Smooth muscle cell (in vitro differentiated cells): Measurements from ENCODE around the gene IFI27L2. TPM values are rescaled to one million over a fixed set of nuclear protein-coding genes. Genes with fewer than 3 reads are reported as not detected.
A peak's percentile ranks its signal among the peaks of the same experiment; 100 is the strongest.

ENCODE experiments used
- DNase-seq: peaks from one replicate; lab custom pipeline; 2025; ENCODE audit not compliant: unreplicated experiment; lab: John Stamatoyannopoulos, UW
- H2AFZ ChIP-seq: fragments of 200-600 bp; sonication (generic); 2 replicates; pipeline ENCODE4 v1.6.0; 2016; ENCODE audit warnings: antibody characterized with exemption, low read depth, mild to moderate bottlenecking
- H3F3A ChIP-seq: fragments of 200-600 bp; sonication (generic); 2 replicates; pipeline ENCODE4 v1.6.0; 2017; ENCODE audit warnings: antibody characterized with exemption, low read depth
- H3K27ac ChIP-seq: fragments of 200-600 bp; sonication (generic); 2 replicates; pipeline ENCODE4 v1.5.1; 2016; ENCODE audit warnings: low read depth, mild to moderate bottlenecking
- H3K27me3 ChIP-seq: fragments of 200-600 bp; sonication (generic); 2 replicates; pipeline ENCODE4 v1.6.1; 2016; ENCODE audit warnings: low read depth, mild to moderate bottlenecking
- H3K36me3 ChIP-seq: fragments of 200-600 bp; sonication (generic); 2 replicates; pipeline ENCODE4 v1.5.1; 2016; ENCODE audit warnings: low read depth
- H3K4me1 ChIP-seq: fragments of 200-600 bp; sonication (generic); 2 replicates; pipeline ENCODE4 v1.5.1; 2016; ENCODE audit warnings: low read depth
- H3K4me2 ChIP-seq: fragments of 200-600 bp; sonication (generic); 2 replicates; pipeline ENCODE4 v1.6.0; 2016; ENCODE audit warnings: mild to moderate bottlenecking
- H3K4me3 ChIP-seq: fragments of 200-600 bp; sonication (generic); 2 replicates; pipeline ENCODE4 v1.5.1; 2016; ENCODE audit warnings: mild to moderate bottlenecking
- H3K79me2 ChIP-seq: fragments of 200-600 bp; sonication (generic); 2 replicates; pipeline ENCODE4 v1.6.0; 2016; ENCODE audit warnings: low read depth, mild to moderate bottlenecking
- H3K9ac ChIP-seq: fragments of 200-600 bp; sonication (generic); 2 replicates; pipeline ENCODE4 v1.6.0; 2016; ENCODE audit warnings: low read depth
- H3K9me3 ChIP-seq: fragments of 200-600 bp; sonication (generic); replicated peaks from 2 replicates; pipeline ENCODE4 v1.5.1; 2016; ENCODE audit warnings: low read depth
- H4K20me1 ChIP-seq: fragments of 200-600 bp; sonication (generic); 2 replicates; pipeline ENCODE4 v1.6.0; 2016; ENCODE audit warnings: low read depth
- CTCF ChIP-seq: fragments of 200-600 bp; sonication (generic); IDR thresholded peaks from 2 replicates; pipeline ENCODE4 v1.5.1; 2017; ENCODE audit warnings: borderline replicate concordance, mild to moderate bottlenecking, antibody characterized with exemption; ENCODE audit not compliant: insufficient read depth, poor library complexity, severe bottlenecking
- WGBS: methylation state at CpG from one replicate; pipeline ENCODE4 v1.1.7; 2016; ENCODE audit warnings: low lambda C conversion rate; 5-methylcytosine and 5-hydroxymethylcytosine counted together
- polyA plus RNA-seq: library from polyadenylated mRNA; unstranded; fragments of >200 nt; fragmentation: Nextera tagmentation; extraction: Ambion mirVana; gene quantifications from 2 replicates; pipeline ENCODE4 v1.2.1, GENCODE V29; 2016
- total RNA-seq: library from RNA; depleted of rRNA; stranded (reverse); fragments of >200 nt; gene quantifications from 2 replicates; pipeline ENCODE4 v1.2.3, GENCODE V29; 2014

IFI27L2 gene
- total and polyA plus RNA-seq, 2 experiments from 2014 or later: 96.0 to 162 TPM

- Histone ChIP-seq H3K9me3 (no peaks in the 10 kb centered on the region), H3K9ac (no peak overlapping the region), H3F3A (no peaks in the 10 kb centered on the region), H3K36me3 (no peaks in the 10 kb centered on the region), H4K20me1 (no peaks in the 10 kb centered on the region), H3K79me2 (no peaks in the 10 kb centered on the region), H3K4me2 (peak overlapping the region; percentile 97), H3K4me1 (peaks cover 6% of the 10 kb centered on the region), H2AFZ (no peak overlapping the region), H3K27me3 (no peaks in the 10 kb centered on the region), H3K27ac (no peak overlapping the region), H3K4me3 (peak overlapping the region; percentile 64)
- DNase-seq: no peak
- no peak for TF ChIP-seq CTCF
- WGBS: 91% methylated on average over 14 of the region's 14 CpGs
These were observed 1.1 kb downstream of the IFI27L2 start for GRCh38 chr14:94128216-94128839.

GRCh38 chr14:94127330-94127729 lies 2.1 kb downstream of the IFI27L2 start:
- Histone ChIP-seq H4K20me1 (no peaks in the 10 kb centered on the region), H3K4me3 (no peak overlapping the region), H3K27me3 (no peaks in the 10 kb centered on the region), H3F3A (no peaks in the 10 kb centered on the region), H3K4me1 (peaks cover 6% of the 10 kb centered on the region), H3K79me2 (no peaks in the 10 kb centered on the region), H3K27ac (no peak overlapping the region), H3K9ac (no peak overlapping the region), H3K9me3 (no peaks in the 10 kb centered on the region), H3K36me3 (no peaks in the 10 kb centered on the region), H3K4me2 (no peak overlapping the region), H2AFZ (no peak overlapping the region)
- 96% methylated on average over 6 of the region's 6 CpGs for WGBS
- no peak for TF ChIP-seq CTCF
- DNase-seq: no peak

- H3K4me3 ChIP-seq: no peak overlapping the region
- no peak for DNase-seq
These were observed 2.6 kb downstream of the IFI27L2 start for GRCh38 chr14:94126800-94127199.

More at GRCh38 chr14:94126800-94127199, 2.6 kb downstream of the IFI27L2 start:
- Histone ChIP-seq H4K20me1 (no peaks in the 10 kb centered on the region), H3K36me3 (no peaks in the 10 kb centered on the region), H3K9ac (no peak overlapping the region), H3F3A (no peaks in the 10 kb centered on the region), H3K27ac (no peak overlapping the region), H2AFZ (no peak overlapping the region), H3K79me2 (no peaks in the 10 kb centered on the region), H3K27me3 (no peaks in the 10 kb centered on the region), H3K4me1 (peaks cover 6% of the 10 kb centered on the region), H3K9me3 (no peaks in the 10 kb centered on the region), H3K4me2 (no peak overlapping the region)
- no peak for TF ChIP-seq CTCF
- 89% methylated on average over 5 of the region's 5 CpGs for WGBS
